AG08396 (cell line): ENCODE measurements around the gene FBXW7.

Experiments used
- DNase-seq: peaks from one replicate; pipeline ENCODE4 v3.0.0; 2012; ENCODE audit warnings: low spot score, mixed read lengths

FBXW7 gene

GRCh38 chr4:152510349-152511147, 25.3 kb downstream of the FBXW7 start:
- no peak for DNase-seq

DNA sequence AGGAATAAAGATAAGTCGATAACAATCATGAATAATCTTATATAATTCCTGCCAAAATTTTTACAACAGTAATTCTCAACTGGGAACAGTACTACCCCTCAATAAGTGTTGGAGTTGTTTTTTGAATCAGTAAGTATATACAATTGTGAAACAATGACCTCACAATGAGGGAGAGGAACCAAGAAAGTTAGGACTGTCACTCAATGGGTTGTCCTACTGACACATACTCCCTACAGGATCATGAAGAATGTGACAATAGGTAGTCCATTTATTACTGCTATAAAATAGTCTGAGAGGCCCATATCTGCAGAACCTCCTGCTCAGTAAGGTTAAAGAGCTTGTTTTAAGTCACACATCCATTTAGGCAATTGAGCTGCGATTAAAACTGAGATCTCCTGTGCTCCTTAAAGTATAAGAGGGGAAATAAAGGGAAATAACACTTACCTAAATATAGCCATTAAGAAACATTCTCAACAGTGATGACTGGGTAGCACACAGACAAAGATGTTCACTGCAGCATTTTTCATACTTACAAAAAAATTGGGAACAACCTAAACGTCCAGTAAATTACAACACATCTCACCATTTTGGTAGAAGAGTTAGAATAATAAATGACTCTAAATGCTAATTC, 26.2 kb downstream of the FBXW7 start:
- no peak for DNase-seq

- no peak for DNase-seq
Observed at GRCh38 chr4:152508818-152509217, 27.1 kb downstream of the FBXW7 start.

DNA sequence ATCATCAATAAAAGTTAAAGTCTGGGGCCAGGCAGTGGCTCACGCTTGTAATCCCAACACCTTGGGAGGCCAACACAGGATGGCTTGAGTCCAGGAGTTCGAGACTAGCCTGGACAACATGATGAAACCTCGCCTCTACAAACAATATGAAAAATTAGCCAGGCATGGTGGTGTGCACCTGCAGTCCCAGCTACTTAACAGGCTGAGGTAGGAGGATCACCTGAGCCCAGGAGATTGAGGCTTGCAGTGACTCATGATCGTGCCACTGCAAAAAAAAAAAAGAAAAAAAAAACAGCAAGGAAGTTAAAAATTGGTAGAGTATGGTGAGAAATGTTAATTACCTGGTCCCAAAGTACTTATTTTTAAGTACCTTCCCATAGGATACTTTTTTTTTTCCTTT, 27.5 kb downstream of the FBXW7 start:
- no peak for DNase-seq

DNA sequence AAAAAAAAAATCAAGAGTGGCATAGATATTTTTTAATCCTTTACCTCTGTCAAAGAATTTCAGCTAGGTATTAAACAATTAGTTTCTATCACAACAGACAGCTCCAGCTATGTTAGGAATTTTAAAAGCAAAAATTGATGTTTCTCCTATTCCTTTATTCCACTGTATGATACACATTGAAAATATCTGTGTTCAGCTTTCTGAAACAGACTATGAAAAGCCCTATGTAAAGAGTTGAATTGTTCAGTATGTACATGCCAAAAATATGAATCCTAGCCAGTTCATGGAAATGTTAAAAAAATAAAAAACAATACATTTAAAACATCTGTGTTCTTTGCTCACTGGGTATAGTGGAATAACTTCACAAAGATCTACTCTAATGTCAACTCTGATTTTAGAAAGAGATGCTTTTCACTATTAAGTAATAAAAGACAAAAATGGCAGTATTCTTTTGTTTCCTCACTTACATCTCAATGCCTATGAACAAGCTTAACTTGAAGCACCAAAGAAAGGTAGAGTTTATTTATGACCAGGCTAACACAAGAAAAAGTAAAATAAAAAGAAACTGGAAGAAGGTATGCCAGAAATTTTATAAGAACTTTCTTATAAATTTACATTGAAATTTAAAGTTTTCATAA, 32.1 kb downstream of the FBXW7 start:
- DNase-seq = no peak

DNA sequence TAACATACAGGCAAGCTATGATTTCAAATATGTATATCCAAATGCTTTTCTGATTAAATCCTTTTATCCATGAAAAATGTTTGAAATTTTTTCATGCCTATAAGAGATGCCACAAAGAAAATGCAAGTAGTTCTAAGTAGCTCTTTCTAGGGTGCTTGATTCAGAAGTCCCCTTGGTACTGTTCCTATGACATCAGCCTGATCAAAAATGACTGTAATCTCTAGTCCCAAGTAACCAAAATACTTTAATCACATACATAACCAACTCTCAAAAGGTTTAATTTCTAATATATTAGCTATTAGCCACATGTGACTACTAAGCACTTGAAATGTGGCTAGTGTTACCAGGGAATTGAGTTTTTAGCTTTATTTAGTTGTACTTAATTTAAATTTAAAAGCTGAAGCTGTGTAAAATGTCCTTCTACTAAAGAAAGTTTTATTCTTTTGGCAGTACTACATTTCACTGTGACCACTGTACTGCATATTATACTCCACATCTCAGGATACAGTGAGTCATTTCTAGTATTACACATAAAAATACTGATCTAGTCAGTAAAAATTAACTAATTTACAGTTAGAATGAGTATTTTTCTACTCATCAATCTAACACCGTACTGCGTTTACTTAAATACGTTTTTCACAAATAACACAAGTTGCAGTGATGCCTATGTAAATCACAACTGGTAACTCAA, 33.9 kb downstream of the FBXW7 start:
- no peak for DNase-seq

GRCh38 chr4:152500800-152501434, 35.0 kb downstream of the FBXW7 start:
- DNase-seq = peak; percentile 28

DNA sequence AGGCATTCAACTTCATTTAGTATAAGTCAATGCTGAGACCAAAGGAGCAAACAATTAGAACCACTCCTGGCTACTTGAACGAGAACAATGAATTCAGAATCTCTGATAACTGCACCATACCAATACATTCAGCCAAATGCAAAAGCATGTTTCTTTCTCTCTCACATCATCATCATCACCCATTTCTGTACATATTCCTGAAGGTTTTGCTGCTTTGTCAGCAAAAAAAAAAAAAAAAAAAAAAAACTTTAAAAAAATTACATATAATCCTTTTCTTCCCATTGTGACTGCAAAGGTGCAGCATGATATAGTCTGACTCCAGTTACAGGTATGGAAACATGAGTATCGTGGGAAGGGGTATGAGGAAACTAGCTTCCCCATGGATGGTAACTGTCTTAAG, 35.6 kb downstream of the FBXW7 start:
- DNase-seq = no peak

DNA sequence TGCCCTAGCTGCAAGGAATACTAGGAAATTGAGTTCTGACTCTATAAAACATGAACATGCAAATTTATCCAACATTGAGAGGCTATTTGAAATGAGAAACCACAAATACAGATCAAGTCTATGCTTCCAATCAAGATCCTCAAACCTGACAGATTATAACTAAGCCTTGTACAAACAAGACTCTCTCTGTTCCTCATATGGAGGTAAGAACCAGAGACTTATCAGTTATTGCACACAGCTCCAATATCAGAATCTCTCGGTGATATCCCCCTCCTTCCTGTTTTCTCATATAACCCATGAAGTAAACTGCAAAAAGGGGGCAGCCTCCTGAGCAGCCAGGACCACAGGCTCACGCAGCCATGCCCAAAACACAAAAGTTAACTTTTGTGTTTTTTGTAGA, 36.5 kb downstream of the FBXW7 start:
- DNase-seq = no peak

DNA sequence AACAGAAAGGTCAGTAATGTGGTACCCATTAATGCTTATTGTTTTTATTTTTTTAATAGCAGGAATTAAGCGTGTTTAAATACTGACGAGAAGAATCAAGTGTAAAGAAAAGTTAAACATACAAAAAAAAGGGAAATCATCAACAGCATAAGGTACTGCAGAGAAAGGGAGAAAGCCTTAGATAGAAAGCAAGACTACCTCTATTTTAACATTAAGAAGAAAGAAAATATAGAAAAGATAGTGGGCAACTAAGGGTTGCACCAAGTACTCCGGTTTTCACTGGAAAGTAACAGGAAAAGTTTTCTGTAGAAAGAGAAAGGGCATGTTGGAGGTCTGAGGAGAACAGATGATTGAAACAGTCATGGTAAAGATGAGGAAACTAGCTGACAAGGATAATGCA, 41.9 kb downstream of the FBXW7 start:
- DNase-seq = no peak

GRCh38 chr4:152488246-152488645, 47.6 kb downstream of the FBXW7 start:
- DNase-seq = no peak

- no peak for DNase-seq
Observed at GRCh38 chr4:152486429-152487389, 49.2 kb downstream of the FBXW7 start.

GRCh38 chr4:152485726-152486276, 50.1 kb downstream of the FBXW7 start:
- peak; percentile 28 for DNase-seq

DNA sequence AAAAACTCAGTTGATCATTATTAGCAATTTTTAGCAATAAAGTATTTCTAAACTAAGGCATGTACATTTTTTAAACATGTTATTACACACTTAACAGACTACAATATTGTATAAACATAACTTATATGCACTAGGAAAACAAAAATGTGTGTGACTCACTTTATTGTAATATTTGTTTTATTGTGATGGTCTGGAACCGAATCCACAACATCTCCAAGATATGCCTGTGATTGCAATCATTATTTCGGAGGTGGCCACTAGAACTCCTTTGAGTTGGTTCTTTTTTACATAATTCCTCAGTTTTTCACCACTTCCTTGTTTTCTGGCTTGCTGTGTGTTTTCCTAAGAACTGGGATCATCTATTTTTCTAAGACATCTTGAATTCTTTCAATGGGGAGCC, 53.7 kb downstream of the FBXW7 start:
- no peak for DNase-seq

GRCh38 chr4:152480901-152481300, 55.0 kb downstream of the FBXW7 start:
- no peak for DNase-seq

GRCh38 chr4:152480326-152480725, 55.6 kb downstream of the FBXW7 start:
- DNase-seq = no peak

DNA sequence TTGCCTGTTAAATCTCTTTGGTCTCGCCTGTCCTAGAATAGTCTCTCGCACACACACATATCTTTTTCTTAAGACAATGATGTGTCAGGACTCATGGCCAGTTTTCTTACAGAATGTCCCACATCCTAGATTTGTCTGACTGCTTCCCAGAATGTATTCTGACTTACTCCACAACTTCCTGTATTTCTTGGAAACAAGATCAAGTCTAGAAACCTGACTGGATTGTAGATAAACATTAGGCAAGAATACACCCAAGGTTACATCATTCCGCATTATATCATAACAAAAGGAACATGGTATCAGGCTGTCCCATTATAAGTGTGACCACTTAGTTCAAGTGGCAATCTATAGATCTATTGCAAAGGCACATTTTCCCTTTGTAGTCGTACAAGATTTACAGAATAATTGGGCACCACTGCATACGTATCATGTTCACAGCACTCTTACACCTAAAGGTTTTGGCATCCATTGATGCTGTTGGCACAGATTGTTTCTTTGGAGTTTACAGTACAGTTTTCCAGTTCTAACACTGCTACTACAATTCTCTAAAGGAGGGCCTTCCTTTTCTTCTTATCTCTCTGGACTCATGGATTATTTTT, 56.4 kb downstream of the FBXW7 start:
- no peak for DNase-seq

- DNase-seq = no peak
Observed at GRCh38 chr4:152478461-152479237, 57.2 kb downstream of the FBXW7 start.

GRCh38 chr4:152476796-152477195, 59.1 kb downstream of the FBXW7 start:
- no peak for DNase-seq
